Dermis lymphatic vessel endothelial cell (primary cell): ENCODE measurements around the gene MAST4. TPM values are rescaled to one million over a fixed set of nuclear protein-coding genes. Genes with fewer than 3 reads are reported as not detected.

Experiments
- total RNA-seq: library from RNA; depleted of rRNA; stranded (reverse); fragments of >200 nt; gene quantifications from 2 replicates; pipeline ENCODE4 v1.2.1, GENCODE V29; 2014

Gene MAST4
- 17.5 and 20.7 TPM in 2 replicates for total RNA-seq

GRCh38 chr5:66595756-66596635, at the start of gene MAST4:
Gene MAST4 (plus strand): TSS chr5:66596393. CDS start chr5:66596656, 263 bp downstream.

GRCh38 chr5:67196537-67197059, 600.4 kb downstream of the MAST4 start, which contains the start of gene CD180:
Gene CD180 (minus strand): TSS chr5:67196799. CDS start chr5:67196641, 158 bp downstream.

